SU-DHL-6 (cell line): ENCODE results near the gene RASA3.

Experiments used
- H2AFZ ChIP-seq: fragments of 200-600 bp; sonication (generic); 2 replicates; pipeline ENCODE4 v1.6.1; 2014; ENCODE audit warnings: low read depth, mild to moderate bottlenecking, moderate library complexity, mixed read lengths, antibody characterized with exemption, low read length; ENCODE audit not compliant: severe bottlenecking
- H3F3A ChIP-seq: fragments of 200-600 bp; shearing (Covaris generic); 2 replicates; pipeline ENCODE4 v1.6.0; 2016; ENCODE audit warnings: antibody characterized with exemption, mild to moderate bottlenecking; ENCODE audit not compliant: insufficient read depth
- H3K27ac ChIP-seq: fragments of 200-600 bp; sonication (generic); 2 replicates; pipeline ENCODE4 v1.5.1; 2016; ENCODE audit warnings: low read depth, mild to moderate bottlenecking, low read length, moderate library complexity, mixed read lengths
- H3K27me3 ChIP-seq: fragments of 200-600 bp; sonication (generic), shearing (Covaris generic); 2 replicates; pipeline ENCODE4 v1.6.0; 2014; ENCODE audit warnings: mild to moderate bottlenecking, low read length
- H3K36me3 ChIP-seq: fragments of 200-600 bp; sonication (generic); 2 replicates; pipeline ENCODE4 v1.6.1; 2014; ENCODE audit warnings: mild to moderate bottlenecking, low read length, mixed read lengths
- H3K4me2 ChIP-seq: fragments of 300-600, 200-600 bp; shearing (Covaris generic), sonication (generic); 2 replicates; pipeline ENCODE4 v1.6.0; 2014; ENCODE audit warnings: low read length, low read depth, mild to moderate bottlenecking; ENCODE audit not compliant: poor library complexity, severe bottlenecking
- H3K4me3 ChIP-seq: fragments of 200-600 bp; sonication (generic); 2 replicates; pipeline ENCODE4 v1.5.1; 2014; ENCODE audit warnings: antibody characterized with exemption, low read length, mild to moderate bottlenecking, mixed read lengths; ENCODE audit not compliant: insufficient read depth, poor library complexity, severe bottlenecking
- H3K79me2 ChIP-seq: fragments of 200-600 bp; sonication (generic); 2 replicates; pipeline ENCODE4 v1.6.1; 2014; ENCODE audit warnings: mild to moderate bottlenecking, low read length, moderate library complexity; ENCODE audit not compliant: insufficient read depth
- H3K9ac ChIP-seq: fragments of 200-600 bp; sonication (generic); 2 replicates; pipeline ENCODE4 v1.7.0; 2014; ENCODE audit warnings: mild to moderate bottlenecking, low read length
- H3K9me2 ChIP-seq: fragments of 200-600 bp; sonication (generic); replicated peaks from 2 replicates; pipeline ENCODE4 v1.6.1; 2014; ENCODE audit warnings: low read length; ENCODE audit not compliant: insufficient read depth
- H3K9me3 ChIP-seq: fragments of 200-600 bp; sonication (generic); 2 replicates; pipeline ENCODE4 v1.6.1; 2014; ENCODE audit warnings: low read length, mixed read lengths; ENCODE audit not compliant: insufficient read depth
- H4K20me1 ChIP-seq: fragments of 200-600 bp; sonication (generic); 2 replicates; pipeline ENCODE4 v1.6.1; 2014; ENCODE audit warnings: low read depth, mild to moderate bottlenecking, antibody characterized with exemption, low read length, moderate library complexity, mixed read lengths
- EZH2phosphoT487 ChIP-seq: fragments of 200-600 bp; sonication (generic), shearing (Covaris generic); conservative IDR thresholded peaks from 2 replicates; pipeline ENCODE4 v1.6.1; 2018; ENCODE audit warnings: mild to moderate bottlenecking, antibody characterized with exemption, low read length, moderate library complexity, mixed read lengths
- TF ChIP-seq, protein P1 (sequence below): fragments of 200-600 bp; sonication (generic); IDR thresholded peaks from one replicate; pipeline ENCODE4 v1.5.1; 2017; ENCODE audit warnings: antibody characterized with exemption, mild to moderate bottlenecking, low read length, moderate library complexity; ENCODE audit not compliant: insufficient read depth, poor library complexity, severe bottlenecking

The RASA3 gene

DNA sequence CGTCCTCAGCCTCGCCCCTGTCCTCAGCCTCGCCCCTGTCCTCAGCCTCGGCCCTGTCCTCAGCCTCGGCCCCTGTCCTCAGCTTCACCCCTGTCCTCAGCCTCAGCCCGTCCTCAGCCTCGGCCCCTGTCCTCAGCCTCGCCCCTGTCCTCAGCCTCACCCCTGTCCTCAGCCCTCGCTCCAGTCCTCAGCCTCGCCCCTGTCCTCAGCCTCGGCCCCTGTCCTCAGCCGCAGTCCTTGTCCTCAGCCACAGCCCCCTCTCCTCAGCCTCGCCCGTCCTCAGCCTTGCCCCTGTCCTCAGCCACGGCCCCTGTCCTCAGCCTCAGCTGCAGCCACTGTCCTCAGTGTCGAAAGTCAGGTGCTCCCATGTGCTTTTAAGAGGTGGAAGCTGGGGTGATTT lies 169.0 kb downstream of the RASA3 start:
- H3K9ac ChIP-seq = no peak overlapping the region
- no peaks in the 10 kb centered on the region for H3K27me3 ChIP-seq
- no peak overlapping the region for H3K27ac ChIP-seq
- no peaks in the 10 kb centered on the region for H3K79me2 ChIP-seq
- TF ChIP-seq, protein P1, sequence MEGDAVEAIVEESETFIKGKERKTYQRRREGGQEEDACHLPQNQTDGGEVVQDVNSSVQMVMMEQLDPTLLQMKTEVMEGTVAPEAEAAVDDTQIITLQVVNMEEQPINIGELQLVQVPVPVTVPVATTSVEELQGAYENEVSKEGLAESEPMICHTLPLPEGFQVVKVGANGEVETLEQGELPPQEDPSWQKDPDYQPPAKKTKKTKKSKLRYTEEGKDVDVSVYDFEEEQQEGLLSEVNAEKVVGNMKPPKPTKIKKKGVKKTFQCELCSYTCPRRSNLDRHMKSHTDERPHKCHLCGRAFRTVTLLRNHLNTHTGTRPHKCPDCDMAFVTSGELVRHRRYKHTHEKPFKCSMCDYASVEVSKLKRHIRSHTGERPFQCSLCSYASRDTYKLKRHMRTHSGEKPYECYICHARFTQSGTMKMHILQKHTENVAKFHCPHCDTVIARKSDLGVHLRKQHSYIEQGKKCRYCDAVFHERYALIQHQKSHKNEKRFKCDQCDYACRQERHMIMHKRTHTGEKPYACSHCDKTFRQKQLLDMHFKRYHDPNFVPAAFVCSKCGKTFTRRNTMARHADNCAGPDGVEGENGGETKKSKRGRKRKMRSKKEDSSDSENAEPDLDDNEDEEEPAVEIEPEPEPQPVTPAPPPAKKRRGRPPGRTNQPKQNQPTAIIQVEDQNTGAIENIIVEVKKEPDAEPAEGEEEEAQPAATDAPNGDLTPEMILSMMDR = no peak
- no peak for TF ChIP-seq EZH2phosphoT487
- no peak overlapping the region for H3K4me3 ChIP-seq
- no peaks in the 10 kb centered on the region for H3F3A ChIP-seq
- H3K9me2 ChIP-seq = no peaks in the 10 kb centered on the region
- no peak overlapping the region for H3K4me2 ChIP-seq
- H4K20me1 ChIP-seq = no peaks in the 10 kb centered on the region
- H3K36me3 ChIP-seq = 0 out of 2 replicates have a peak, but pooled peaks cover 6% of the 10 kb centered on the region
- H3K9me3 ChIP-seq = peaks cover 20% of the 10 kb centered on the region
- no peak overlapping the region for H2AFZ ChIP-seq

DNA sequence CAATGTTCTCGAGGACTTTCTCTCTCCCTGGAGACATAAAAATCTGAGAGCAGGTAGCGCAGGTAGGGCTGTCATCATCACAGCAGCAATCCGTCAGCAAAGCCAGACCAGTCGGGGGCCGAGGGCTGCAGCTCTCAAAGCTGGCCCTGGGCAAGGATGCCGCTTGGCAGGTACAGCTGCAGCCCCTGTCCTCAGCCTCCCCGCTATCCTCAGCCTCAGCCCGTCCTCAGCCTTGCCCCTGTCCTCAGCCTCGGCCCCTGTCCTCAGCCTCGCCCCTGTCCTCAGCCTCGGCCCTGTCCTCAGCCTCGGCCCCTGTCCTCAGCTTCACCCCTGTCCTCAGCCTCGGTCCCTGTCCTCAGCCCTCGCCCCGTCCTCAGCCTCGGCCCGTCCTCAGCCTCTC lies 169.4 kb downstream of the RASA3 start:
- no peak for TF ChIP-seq EZH2phosphoT487
- TF ChIP-seq, protein P1 = no peak
- Histone ChIP-seq H3K4me3 (no peak overlapping the region), H3F3A (no peaks in the 10 kb centered on the region)

DNA sequence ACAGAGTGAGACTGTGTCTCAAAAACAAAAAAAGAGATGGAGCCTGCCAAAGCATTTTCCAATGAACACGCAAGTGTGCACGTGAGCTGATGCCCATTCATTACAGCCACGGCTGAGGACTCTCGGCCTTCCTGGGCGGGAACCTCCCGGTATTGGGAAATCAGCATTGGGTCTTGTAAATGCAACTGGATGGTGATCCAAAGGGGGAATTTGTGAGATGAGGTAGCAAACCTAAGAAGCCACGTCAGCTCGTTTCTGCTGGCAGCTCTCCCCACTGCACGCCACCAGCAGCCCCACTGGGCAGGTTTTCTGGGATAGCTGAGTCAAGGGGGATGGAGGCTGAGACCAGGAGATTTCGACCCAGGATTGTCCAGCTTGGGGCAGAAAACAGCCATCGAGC lies 170.0 kb downstream of the RASA3 start:
- no peaks in the 10 kb centered on the region for H3F3A ChIP-seq
- no peaks in the 10 kb centered on the region for H3K9me2 ChIP-seq
- no peaks in the 10 kb centered on the region for H4K20me1 ChIP-seq
- H3K27ac ChIP-seq = no peak overlapping the region
- TF ChIP-seq EZH2phosphoT487 = no peak
- TF ChIP-seq, protein P1 = no peak
- H3K79me2 ChIP-seq = no peaks in the 10 kb centered on the region
- no peaks in the 10 kb centered on the region for H3K27me3 ChIP-seq
- no peak overlapping the region for H3K4me3 ChIP-seq
- H3K4me2 ChIP-seq = no peak overlapping the region
- peaks cover 21% of the 10 kb centered on the region for H3K9me3 ChIP-seq
- H3K9ac ChIP-seq = no peak overlapping the region
- H3K36me3 ChIP-seq = 0 out of 2 replicates have a peak, but pooled peaks cover 6% of the 10 kb centered on the region
- H2AFZ ChIP-seq = no peak overlapping the region

More for the DNA sequence above, 169.4 kb downstream of the RASA3 start:
- no peak overlapping the region for H3K9ac ChIP-seq
- H3K27me3 ChIP-seq = no peaks in the 10 kb centered on the region
- peaks cover 21% of the 10 kb centered on the region for H3K9me3 ChIP-seq
- H3K9me2 ChIP-seq = no peaks in the 10 kb centered on the region
- H3K27ac ChIP-seq = no peak overlapping the region
- no peak overlapping the region for H3K4me2 ChIP-seq
- H3K79me2 ChIP-seq = no peaks in the 10 kb centered on the region
- no peaks in the 10 kb centered on the region for H4K20me1 ChIP-seq
- 0 out of 2 replicates have a peak, but pooled peaks cover 6% of the 10 kb centered on the region for H3K36me3 ChIP-seq
- no peak overlapping the region for H2AFZ ChIP-seq
